ENCODE results near the gene FYCO1.

The FYCO1 gene

DNA sequence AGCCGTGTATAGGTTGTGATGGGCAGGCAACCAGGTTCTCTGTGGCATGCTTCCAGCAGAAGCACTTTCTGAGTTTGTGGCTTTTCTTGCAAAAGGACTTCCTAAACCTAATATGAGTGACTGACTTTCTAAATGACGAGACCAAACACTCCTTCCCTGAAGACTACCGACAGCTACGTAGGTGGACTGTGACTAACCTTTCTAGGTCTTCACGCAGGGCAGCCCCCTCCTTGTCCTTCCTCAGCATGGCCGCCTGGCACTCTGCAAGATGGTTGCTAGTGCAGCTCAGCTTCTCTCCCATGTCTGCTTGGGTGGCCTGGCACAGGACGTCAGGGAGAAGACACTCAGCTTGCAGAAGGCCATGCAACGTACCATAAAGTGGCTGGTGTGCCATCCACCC, 31.5 kb downstream of the FYCO1 start:
- TF ChIP-seq EZH2phosphoT487 (IDR thresholded peaks at IDR 0.05; ENCODE audit: borderline replicate concordance) = no peak
- TF ChIP-seq, protein P1, sequence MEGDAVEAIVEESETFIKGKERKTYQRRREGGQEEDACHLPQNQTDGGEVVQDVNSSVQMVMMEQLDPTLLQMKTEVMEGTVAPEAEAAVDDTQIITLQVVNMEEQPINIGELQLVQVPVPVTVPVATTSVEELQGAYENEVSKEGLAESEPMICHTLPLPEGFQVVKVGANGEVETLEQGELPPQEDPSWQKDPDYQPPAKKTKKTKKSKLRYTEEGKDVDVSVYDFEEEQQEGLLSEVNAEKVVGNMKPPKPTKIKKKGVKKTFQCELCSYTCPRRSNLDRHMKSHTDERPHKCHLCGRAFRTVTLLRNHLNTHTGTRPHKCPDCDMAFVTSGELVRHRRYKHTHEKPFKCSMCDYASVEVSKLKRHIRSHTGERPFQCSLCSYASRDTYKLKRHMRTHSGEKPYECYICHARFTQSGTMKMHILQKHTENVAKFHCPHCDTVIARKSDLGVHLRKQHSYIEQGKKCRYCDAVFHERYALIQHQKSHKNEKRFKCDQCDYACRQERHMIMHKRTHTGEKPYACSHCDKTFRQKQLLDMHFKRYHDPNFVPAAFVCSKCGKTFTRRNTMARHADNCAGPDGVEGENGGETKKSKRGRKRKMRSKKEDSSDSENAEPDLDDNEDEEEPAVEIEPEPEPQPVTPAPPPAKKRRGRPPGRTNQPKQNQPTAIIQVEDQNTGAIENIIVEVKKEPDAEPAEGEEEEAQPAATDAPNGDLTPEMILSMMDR (conservative IDR thresholded peaks at IDR 0.05; ENCODE audit: low read length) = no peak
- no peak overlapping the region for H3K4me3 ChIP-seq (ENCODE audit: low read length, poor library complexity, severe bottlenecking)

DNA sequence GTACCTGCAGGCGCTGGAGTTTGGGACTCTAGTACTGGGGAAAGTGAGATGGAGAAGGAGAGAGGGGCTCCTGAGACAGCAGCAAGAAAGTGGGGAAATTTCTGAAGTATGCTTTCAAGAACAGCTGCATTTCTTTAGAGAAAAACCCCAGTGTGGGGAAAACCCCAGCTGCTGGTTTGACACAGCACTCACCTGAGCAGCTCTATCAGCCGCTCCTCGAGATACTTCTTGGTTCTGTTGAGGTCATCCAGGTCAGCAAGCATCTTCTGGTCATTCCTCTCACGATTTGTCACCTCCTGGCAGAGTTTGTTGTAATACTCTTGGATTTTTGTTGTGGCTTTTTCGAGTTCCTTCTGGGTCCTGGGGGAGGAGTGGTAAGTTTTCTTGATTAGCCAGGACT, 33.6 kb downstream of the FYCO1 start:
- H3K9me3 ChIP-seq (ENCODE audit: insufficient read depth, low read depth, low read length) = no peaks in the 10 kb centered on the region
- no peak overlapping the region for H3K4me2 ChIP-seq (ENCODE audit: low read depth, low read length, poor library complexity, severe bottlenecking)
- H3K9ac ChIP-seq (ENCODE audit: low read depth, low read length, poor library complexity, severe bottlenecking) = no peak overlapping the region
- peaks cover 92% of the 10 kb centered on the region for H3K36me3 ChIP-seq (ENCODE audit: insufficient read depth, low read length)
- no peaks in the 10 kb centered on the region for H3F3A ChIP-seq (ENCODE audit: low read depth)
- H2AFZ ChIP-seq (ENCODE audit: low read length) = no peak overlapping the region
- no peak for TF ChIP-seq EZH2phosphoT487 (IDR thresholded peaks at IDR 0.05; ENCODE audit: borderline replicate concordance)
- TF ChIP-seq, protein P1 (conservative IDR thresholded peaks at IDR 0.05; ENCODE audit: low read length) = no peak
- no peaks in the 10 kb centered on the region for H3K27me3 ChIP-seq (ENCODE audit: insufficient read depth, low read length, poor library complexity, severe bottlenecking)
- H3K9me2 ChIP-seq (replicated peaks; ENCODE audit: low read depth, low read length) = no peaks in the 10 kb centered on the region
- H3K4me3 ChIP-seq (ENCODE audit: low read length, poor library complexity, severe bottlenecking) = no peak overlapping the region
- no peaks in the 10 kb centered on the region for H3K79me2 ChIP-seq (ENCODE audit: insufficient read depth, low read length)
- H4K20me1 ChIP-seq (ENCODE audit: insufficient read depth, low read length, poor library complexity, severe bottlenecking) = no peaks in the 10 kb centered on the region
- peaks cover 4% of the 10 kb centered on the region for H3K4me1 ChIP-seq (ENCODE audit: insufficient read depth, low read length, poor library complexity, severe bottlenecking)

More for the DNA sequence above, 31.5 kb downstream of the FYCO1 start:
- Histone ChIP-seq H3K4me1 (ENCODE audit: insufficient read depth, low read length, poor library complexity, severe bottlenecking) (peaks cover 8% of the 10 kb centered on the region), H2AFZ (ENCODE audit: low read length) (no peak overlapping the region), H3K9me3 (ENCODE audit: insufficient read depth, low read depth, low read length) (no peaks in the 10 kb centered on the region), H3K9ac (ENCODE audit: low read depth, low read length, poor library complexity, severe bottlenecking) (no peak overlapping the region), H3K9me2 (replicated peaks; ENCODE audit: low read depth, low read length) (no peaks in the 10 kb centered on the region), H3K36me3 (ENCODE audit: insufficient read depth, low read length) (peaks cover 86% of the 10 kb centered on the region; the same call in 1 of the 2 replicates), H3F3A (ENCODE audit: low read depth) (no peaks in the 10 kb centered on the region), H3K79me2 (ENCODE audit: insufficient read depth, low read length) (no peaks in the 10 kb centered on the region), H3K27me3 (ENCODE audit: insufficient read depth, low read length, poor library complexity, severe bottlenecking) (no peaks in the 10 kb centered on the region), H3K4me2 (ENCODE audit: low read depth, low read length, poor library complexity, severe bottlenecking) (no peak overlapping the region), H4K20me1 (ENCODE audit: insufficient read depth, low read length, poor library complexity, severe bottlenecking) (no peaks in the 10 kb centered on the region)

- no peak overlapping the region for H2AFZ ChIP-seq (ENCODE audit: low read length)
- no peaks in the 10 kb centered on the region for H3F3A ChIP-seq (ENCODE audit: low read depth)
- H3K79me2 ChIP-seq (ENCODE audit: insufficient read depth, low read length) = no peaks in the 10 kb centered on the region
- H3K4me3 ChIP-seq (ENCODE audit: low read length, poor library complexity, severe bottlenecking) = no peak overlapping the region
- H3K9me3 ChIP-seq (ENCODE audit: insufficient read depth, low read depth, low read length) = no peaks in the 10 kb centered on the region
- H3K4me2 ChIP-seq (ENCODE audit: low read depth, low read length, poor library complexity, severe bottlenecking) = no peak overlapping the region
- no peaks in the 10 kb centered on the region for H3K9me2 ChIP-seq (replicated peaks; ENCODE audit: low read depth, low read length)
- TF ChIP-seq EZH2phosphoT487 (IDR thresholded peaks at IDR 0.05; ENCODE audit: borderline replicate concordance) = no peak
- TF ChIP-seq, protein P1 (conservative IDR thresholded peaks at IDR 0.05; ENCODE audit: low read length) = no peak
- no peaks in the 10 kb centered on the region for H4K20me1 ChIP-seq (ENCODE audit: insufficient read depth, low read length, poor library complexity, severe bottlenecking)
- peaks cover 94% of the 10 kb centered on the region for H3K36me3 ChIP-seq (ENCODE audit: insufficient read depth, low read length)
- H3K9ac ChIP-seq (ENCODE audit: low read depth, low read length, poor library complexity, severe bottlenecking) = no peak overlapping the region
- H3K27me3 ChIP-seq (ENCODE audit: insufficient read depth, low read length, poor library complexity, severe bottlenecking) = no peaks in the 10 kb centered on the region
- H3K4me1 ChIP-seq (ENCODE audit: insufficient read depth, low read length, poor library complexity, severe bottlenecking) = no peaks in the 10 kb centered on the region
Observed at GRCh38 chr3:45960289-45960688, 35.3 kb downstream of the FYCO1 start.
